HFF-Myc (cell line): ENCODE results near the gene SHB.

Source experiments
- DNase-seq: peaks from one replicate; pipeline ENCODE4 v3.0.0-alpha.2; 2011; ENCODE audit warnings: low read depth; ENCODE audit errors: extremely low read depth
- H3K4me3 ChIP-seq: replicated peaks from 2 replicates; pipeline ENCODE4 v1.5.1; 2011; ENCODE audit warnings: low read depth, mild to moderate bottlenecking, control low read depth, low read length
- CTCF ChIP-seq: IDR thresholded peaks from 2 replicates; pipeline ENCODE4 v1.5.1; 2012; ENCODE audit warnings: mild to moderate bottlenecking, low read depth, low read length, control low read depth; ENCODE audit errors: missing control alignments

SHB gene

GRCh38 chr9:38059233-38059936 lies 9.6 kb downstream of the SHB start:
- no peak for DNase-seq
- H3K4me3 ChIP-seq = no peak overlapping the region
- no peak for TF ChIP-seq CTCF

- no peak overlapping the region for H3K4me3 ChIP-seq
- no peak for DNase-seq
- TF ChIP-seq CTCF = no peak
Observed at GRCh38 chr9:38058452-38059232, 10.4 kb downstream of the SHB start.

GRCh38 chr9:38057416-38058195 lies 11.4 kb downstream of the SHB start:
- no peak overlapping the region for H3K4me3 ChIP-seq
- no peak for DNase-seq
- TF ChIP-seq CTCF = no peak

- no peak for DNase-seq
- TF ChIP-seq CTCF = no peak
- no peak overlapping the region for H3K4me3 ChIP-seq
Observed at GRCh38 chr9:38054653-38055052, 14.4 kb downstream of the SHB start.

GRCh38 chr9:38053697-38054461 lies 15.1 kb downstream of the SHB start:
- DNase-seq = no peak
- H3K4me3 ChIP-seq = no peak overlapping the region
- TF ChIP-seq CTCF = no peak
